Measurements from ENCODE around the gene KCTD16.
A peak's percentile ranks its signal among the peaks of the same experiment; 100 is the strongest.

The KCTD16 gene

DNA sequence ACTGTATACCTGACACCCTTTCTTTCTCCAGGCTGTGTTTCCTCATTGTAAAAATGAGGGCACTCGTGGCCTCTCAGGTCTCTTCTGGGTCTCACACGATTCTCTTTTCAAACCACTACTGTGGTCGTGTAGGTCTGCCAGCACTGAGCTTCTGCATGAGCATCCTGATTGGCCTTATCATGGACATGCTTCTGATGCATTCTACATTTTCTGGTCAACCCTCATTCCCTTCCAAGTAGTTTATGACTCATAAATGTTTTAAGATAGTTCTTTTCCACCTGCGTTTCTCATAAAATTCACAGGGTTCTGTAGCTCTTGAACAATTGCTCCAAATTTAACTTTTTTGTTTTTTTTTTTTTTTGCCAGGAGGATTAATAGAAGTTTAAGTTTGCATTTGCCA lies 294.8 kb downstream of the KCTD16 start:
- CTCF ChIA-PET, result interaction anchor here (0.5 kb wide), 1 partner anchor 1151 kb away, joined by 3 read pairs; no protein-coding TSS in a partner anchor
- DNase-seq (ENCODE audit: extremely low spot score), result no peak
- TF ChIP-seq, protein P1, sequence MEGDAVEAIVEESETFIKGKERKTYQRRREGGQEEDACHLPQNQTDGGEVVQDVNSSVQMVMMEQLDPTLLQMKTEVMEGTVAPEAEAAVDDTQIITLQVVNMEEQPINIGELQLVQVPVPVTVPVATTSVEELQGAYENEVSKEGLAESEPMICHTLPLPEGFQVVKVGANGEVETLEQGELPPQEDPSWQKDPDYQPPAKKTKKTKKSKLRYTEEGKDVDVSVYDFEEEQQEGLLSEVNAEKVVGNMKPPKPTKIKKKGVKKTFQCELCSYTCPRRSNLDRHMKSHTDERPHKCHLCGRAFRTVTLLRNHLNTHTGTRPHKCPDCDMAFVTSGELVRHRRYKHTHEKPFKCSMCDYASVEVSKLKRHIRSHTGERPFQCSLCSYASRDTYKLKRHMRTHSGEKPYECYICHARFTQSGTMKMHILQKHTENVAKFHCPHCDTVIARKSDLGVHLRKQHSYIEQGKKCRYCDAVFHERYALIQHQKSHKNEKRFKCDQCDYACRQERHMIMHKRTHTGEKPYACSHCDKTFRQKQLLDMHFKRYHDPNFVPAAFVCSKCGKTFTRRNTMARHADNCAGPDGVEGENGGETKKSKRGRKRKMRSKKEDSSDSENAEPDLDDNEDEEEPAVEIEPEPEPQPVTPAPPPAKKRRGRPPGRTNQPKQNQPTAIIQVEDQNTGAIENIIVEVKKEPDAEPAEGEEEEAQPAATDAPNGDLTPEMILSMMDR (IDR thresholded peaks at IDR 0.05; ENCODE audit: control extremely low read depth, extremely low read depth, low read depth, missing control alignments), result no peak
- POLR2A ChIA-PET, result interaction anchor here (0.7 kb wide), 1 partner anchor 18 kb away, joined by 4 read pairs; no protein-coding TSS in a partner anchor

DNA sequence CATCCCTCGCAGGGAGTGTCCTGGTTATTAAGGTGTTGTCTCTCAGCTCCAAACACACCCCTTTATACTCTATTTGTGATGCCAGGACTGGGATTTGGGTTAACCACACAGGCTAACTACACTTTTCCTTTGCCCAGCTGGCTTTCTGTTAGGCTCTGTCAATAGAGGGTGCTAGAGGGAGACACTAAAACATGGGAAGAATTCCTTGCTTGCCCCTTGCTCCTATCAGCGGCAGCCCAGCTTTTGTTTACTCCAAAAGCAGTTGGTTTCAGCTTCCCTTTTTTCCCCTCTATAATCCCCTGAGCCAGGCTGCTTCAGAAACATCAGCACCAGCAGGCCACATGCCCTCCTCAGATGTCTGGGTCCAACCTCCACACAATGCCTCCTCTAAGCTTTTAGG lies 297.1 kb downstream of the KCTD16 start:
- no peak for DNase-seq (ENCODE audit: extremely low spot score)
- TF ChIP-seq, protein P1 (IDR thresholded peaks at IDR 0.05; ENCODE audit: control extremely low read depth, extremely low read depth, low read depth, missing control alignments), result peak; percentile 27
- POLR2A ChIA-PET, result no interaction called here
- CTCF ChIA-PET, result interaction anchor here (1.1 to 1.3 kb wide), 3 partner anchors 13 to 24 kb away, joined by 3 read pairs; no protein-coding TSS in a partner anchor

DNA sequence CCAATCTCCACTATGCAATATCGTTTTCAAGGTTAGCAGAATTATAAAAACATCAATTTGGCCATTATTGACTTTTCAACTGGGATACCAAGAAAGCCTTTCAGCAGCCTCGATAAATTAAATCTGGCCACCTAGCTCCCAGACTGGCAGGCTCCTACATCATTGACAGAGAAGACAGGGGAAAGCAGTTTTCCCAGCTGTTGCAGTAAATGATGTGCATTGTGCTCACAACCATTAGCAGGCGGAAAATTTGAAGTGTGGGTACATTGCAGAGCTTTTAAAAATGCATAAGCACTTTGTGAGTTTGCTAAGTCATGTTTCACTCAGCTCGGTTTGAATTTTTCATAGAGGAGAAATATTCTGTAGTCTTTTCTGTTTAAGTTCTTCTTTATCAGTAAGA lies 297.9 kb downstream of the KCTD16 start:
- no peak for DNase-seq (ENCODE audit: extremely low spot score)
- TF ChIP-seq, protein P1 (IDR thresholded peaks at IDR 0.05; ENCODE audit: control extremely low read depth, extremely low read depth, low read depth, missing control alignments), result no peak
- POLR2A ChIA-PET, result no interaction called here
- CTCF ChIA-PET, result interaction anchor here (0.9 to 1.7 kb wide), 4 partner anchors 10 to 16 kb away, joined by 3 to 4 read pairs (median 3); no protein-coding TSS in a partner anchor

DNA sequence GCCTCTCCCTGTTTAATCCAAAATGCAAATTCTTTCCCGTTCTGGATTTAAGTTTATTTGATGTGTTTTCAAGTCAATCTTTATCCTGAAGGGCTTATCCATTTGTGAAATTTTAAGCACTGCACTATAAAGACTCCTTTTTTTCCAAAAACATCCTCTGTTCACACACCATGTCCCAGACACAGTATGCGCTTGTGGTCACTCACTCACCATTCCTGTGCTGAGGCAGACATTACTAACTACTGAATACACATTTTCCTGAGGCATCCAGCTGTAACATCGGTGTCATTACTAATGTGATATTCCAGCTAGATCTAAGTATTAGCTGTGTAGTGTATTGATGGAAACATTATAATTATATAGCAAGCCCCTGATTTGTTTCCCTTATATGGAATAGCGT lies 298.4 kb downstream of the KCTD16 start:
- TF ChIP-seq, protein P1 (IDR thresholded peaks at IDR 0.05; ENCODE audit: control extremely low read depth, extremely low read depth, low read depth, missing control alignments), result no peak
- ChIA-PET CTCF (interaction anchor here (0.9 to 1.7 kb wide), 2 partner anchors 10 to 11 kb away, joined by 3 to 4 read pairs; no protein-coding TSS in a partner anchor), POLR2A (no interaction called here)
- no peak for DNase-seq (ENCODE audit: extremely low spot score)

DNA sequence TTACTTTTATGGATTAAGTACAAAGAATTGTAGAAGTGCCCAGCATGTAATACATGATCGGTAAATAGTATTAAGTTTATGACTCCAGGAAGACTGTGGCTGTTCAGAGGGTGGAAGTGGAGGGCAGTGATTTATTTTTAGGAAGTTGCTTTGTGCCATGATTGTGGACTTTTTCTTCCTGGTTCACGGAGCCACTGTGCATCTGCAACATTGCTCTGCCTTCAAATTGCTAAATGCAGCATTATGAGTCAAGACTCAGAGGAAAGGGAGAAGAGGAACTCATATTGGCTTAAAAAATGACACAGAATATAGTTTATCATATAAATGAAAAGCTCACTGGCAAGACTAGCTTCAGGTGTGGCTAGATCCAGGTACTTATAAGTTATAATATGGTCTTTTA lies 301.5 kb downstream of the KCTD16 start:
- POLR2A ChIA-PET, result no interaction called here
- TF ChIP-seq, protein P1 (IDR thresholded peaks at IDR 0.05; ENCODE audit: control extremely low read depth, extremely low read depth, low read depth, missing control alignments), result no peak
- CTCF ChIA-PET, result interaction anchor here (1.6 kb wide), 1 partner anchor 1878 kb away, joined by 3 read pairs; no protein-coding TSS in a partner anchor
- DNase-seq (ENCODE audit: extremely low spot score), result no peak

DNA sequence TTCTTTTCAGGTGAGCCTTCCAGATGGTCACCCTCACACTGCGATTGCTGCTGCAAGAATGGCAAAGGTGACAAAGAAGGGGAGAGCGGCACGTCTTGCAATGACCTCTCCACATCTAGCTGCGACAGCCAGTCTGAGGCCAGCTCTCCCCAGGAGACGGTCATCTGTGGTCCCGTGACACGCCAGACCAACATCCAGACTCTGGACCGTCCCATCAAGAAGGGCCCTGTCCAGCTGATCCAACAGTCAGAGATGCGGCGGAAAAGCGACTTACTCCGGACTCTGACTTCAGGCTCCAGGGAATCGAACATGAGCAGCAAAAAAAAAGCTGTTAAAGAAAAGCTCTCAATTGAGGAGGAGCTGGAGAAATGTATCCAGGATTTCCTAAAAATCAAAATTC lies 303.0 kb downstream of the KCTD16 start:
- DNase-seq (ENCODE audit: extremely low spot score), result no peak
- POLR2A ChIA-PET, result no interaction called here
- CTCF ChIA-PET, result interaction anchor here (1.2 kb wide), 1 partner anchor 13 kb away, joined by 4 read pairs; no protein-coding TSS in a partner anchor
- TF ChIP-seq, protein P1 (IDR thresholded peaks at IDR 0.05; ENCODE audit: control extremely low read depth, extremely low read depth, low read depth, missing control alignments), result no peak

All from GM10248 (cell line).